Measurements from ENCODE around the gene DAD1.

Gene DAD1

GRCh38 chr14:22583994-22584393 lies 5.0 kb downstream of the DAD1 start:
- no peak for TF ChIP-seq FOXP2 (optimal IDR thresholded peaks at IDR 0.05; ENCODE audit: borderline replicate concordance, extremely low read depth, extremely low read length, insufficient read depth)
- TF ChIP-seq POLR2AphosphoS5 (IDR thresholded peaks at IDR 0.05; ENCODE audit: low read depth, low read length): no peak
- TF ChIP-seq, protein P1, sequence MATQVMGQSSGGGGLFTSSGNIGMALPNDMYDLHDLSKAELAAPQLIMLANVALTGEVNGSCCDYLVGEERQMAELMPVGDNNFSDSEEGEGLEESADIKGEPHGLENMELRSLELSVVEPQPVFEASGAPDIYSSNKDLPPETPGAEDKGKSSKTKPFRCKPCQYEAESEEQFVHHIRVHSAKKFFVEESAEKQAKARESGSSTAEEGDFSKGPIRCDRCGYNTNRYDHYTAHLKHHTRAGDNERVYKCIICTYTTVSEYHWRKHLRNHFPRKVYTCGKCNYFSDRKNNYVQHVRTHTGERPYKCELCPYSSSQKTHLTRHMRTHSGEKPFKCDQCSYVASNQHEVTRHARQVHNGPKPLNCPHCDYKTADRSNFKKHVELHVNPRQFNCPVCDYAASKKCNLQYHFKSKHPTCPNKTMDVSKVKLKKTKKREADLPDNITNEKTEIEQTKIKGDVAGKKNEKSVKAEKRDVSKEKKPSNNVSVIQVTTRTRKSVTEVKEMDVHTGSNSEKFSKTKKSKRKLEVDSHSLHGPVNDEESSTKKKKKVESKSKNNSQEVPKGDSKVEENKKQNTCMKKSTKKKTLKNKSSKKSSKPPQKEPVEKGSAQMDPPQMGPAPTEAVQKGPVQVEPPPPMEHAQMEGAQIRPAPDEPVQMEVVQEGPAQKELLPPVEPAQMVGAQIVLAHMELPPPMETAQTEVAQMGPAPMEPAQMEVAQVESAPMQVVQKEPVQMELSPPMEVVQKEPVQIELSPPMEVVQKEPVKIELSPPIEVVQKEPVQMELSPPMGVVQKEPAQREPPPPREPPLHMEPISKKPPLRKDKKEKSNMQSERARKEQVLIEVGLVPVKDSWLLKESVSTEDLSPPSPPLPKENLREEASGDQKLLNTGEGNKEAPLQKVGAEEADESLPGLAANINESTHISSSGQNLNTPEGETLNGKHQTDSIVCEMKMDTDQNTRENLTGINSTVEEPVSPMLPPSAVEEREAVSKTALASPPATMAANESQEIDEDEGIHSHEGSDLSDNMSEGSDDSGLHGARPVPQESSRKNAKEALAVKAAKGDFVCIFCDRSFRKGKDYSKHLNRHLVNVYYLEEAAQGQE (IDR thresholded peaks at IDR 0.05; ENCODE audit: insufficient read depth in 1 of 2, low read depth in 2 of 2, low read length in 2 of 2): no peak
- no peak for TF ChIP-seq SIN3A (IDR thresholded peaks at IDR 0.05; ENCODE audit: borderline replicate concordance, insufficient read depth, low read length)
- no peak for TF ChIP-seq TAF1 (IDR thresholded peaks at IDR 0.05; ENCODE audit: borderline replicate concordance, insufficient read depth, low read length)

- TF ChIP-seq POLR2AphosphoS5 (IDR thresholded peaks at IDR 0.05; ENCODE audit: low read depth, low read length): no peak
- no peak for TF ChIP-seq TAF1 (IDR thresholded peaks at IDR 0.05; ENCODE audit: borderline replicate concordance, insufficient read depth, low read length)
- TF ChIP-seq FOXP2 (optimal IDR thresholded peaks at IDR 0.05; ENCODE audit: borderline replicate concordance, extremely low read depth, extremely low read length, insufficient read depth): no peak
- TF ChIP-seq, protein P1 (IDR thresholded peaks at IDR 0.05; ENCODE audit: insufficient read depth in 1 of 2, low read depth in 2 of 2, low read length in 2 of 2): no peak
- TF ChIP-seq SIN3A (IDR thresholded peaks at IDR 0.05; ENCODE audit: borderline replicate concordance, insufficient read depth, low read length): no peak
Measured at GRCh38 chr14:22580625-22581024, 8.4 kb downstream of the DAD1 start.

DNA sequence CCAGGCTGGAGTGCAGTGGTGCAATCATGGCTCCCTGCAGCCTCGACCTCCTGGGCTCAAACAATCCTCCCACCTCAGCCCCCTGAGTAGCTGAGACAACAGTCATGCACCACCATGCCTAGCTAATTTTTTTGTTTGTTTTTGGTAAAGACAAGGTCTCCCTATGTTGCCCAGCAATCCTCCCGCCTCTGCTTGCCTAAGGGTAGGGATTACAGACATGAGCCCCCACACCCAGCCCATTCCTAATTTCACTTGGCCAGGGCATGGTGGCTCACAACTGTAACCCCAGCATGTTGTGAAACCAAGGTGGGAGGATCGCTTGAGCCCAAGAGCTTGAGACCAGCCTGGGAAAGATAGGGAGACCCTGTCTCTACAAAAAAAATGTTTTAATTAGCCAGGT lies 9.1 kb downstream of the DAD1 start:
- TF ChIP-seq SIN3A (IDR thresholded peaks at IDR 0.05; ENCODE audit: borderline replicate concordance, insufficient read depth, low read length): no peak
- TF ChIP-seq, protein P1 (IDR thresholded peaks at IDR 0.05; ENCODE audit: insufficient read depth in 1 of 2, low read depth in 2 of 2, low read length in 2 of 2): no peak
- TF ChIP-seq TAF1 (IDR thresholded peaks at IDR 0.05; ENCODE audit: borderline replicate concordance, insufficient read depth, low read length): no peak
- no peak for TF ChIP-seq FOXP2 (optimal IDR thresholded peaks at IDR 0.05; ENCODE audit: borderline replicate concordance, extremely low read depth, extremely low read length, insufficient read depth)

DNA sequence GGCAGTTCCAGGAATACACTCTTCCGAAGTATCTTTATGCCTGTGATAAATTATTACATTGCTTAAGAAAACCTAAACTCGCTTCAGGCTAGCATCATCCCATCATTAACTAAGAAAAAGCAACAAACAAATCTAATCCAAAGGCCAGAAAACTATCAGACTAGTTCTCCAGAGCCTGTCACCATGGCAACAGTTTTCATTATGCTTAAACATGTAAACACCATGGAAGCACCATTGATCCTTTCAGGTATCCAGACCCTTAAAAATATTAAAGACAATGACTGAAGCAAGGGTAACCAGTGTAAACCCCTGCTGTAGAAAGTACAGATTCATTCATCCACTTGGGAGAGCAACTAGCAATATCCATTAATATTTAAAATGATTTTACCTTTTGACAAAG lies 9.8 kb downstream of the DAD1 start:
- TF ChIP-seq FOXP2 (optimal IDR thresholded peaks at IDR 0.05; ENCODE audit: borderline replicate concordance, extremely low read depth, extremely low read length, insufficient read depth) (no peak), SIN3A (IDR thresholded peaks at IDR 0.05; ENCODE audit: borderline replicate concordance, insufficient read depth, low read length) (no peak), POLR2AphosphoS5 (IDR thresholded peaks at IDR 0.05; ENCODE audit: low read depth, low read length) (no peak), TAF1 (IDR thresholded peaks at IDR 0.05; ENCODE audit: borderline replicate concordance, insufficient read depth, low read length) (no peak)
- TF ChIP-seq, protein P1 (IDR thresholded peaks at IDR 0.05; ENCODE audit: insufficient read depth in 1 of 2, low read depth in 2 of 2, low read length in 2 of 2): no peak

DNA sequence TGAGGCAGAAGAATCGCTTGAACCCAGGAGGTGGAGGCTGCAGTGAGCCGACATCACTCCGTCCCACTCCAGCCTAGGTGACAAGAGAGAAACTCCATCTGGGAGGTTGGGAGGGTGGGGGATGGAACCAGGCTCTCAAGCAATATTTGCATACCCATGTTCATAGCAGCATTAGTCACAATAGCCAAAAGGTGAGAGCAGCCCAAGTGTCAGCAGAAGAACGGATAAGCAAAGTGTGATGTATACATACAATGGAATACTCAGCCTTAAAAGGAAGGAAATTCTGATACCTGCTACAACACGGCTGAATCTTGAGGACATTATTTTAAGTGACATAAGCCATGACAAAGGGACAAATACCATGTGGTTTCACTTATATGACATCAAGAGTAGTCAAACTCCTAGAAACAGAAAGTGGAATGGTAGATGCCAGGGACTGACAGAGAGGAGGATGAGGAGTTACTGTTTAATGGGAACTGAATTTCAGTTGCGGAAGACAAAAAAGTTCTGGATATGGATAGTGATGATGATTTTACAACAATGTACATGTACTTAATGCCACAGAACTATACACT lies 11.6 kb downstream of the DAD1 start:
- TF ChIP-seq SIN3A (IDR thresholded peaks at IDR 0.05; ENCODE audit: borderline replicate concordance, insufficient read depth, low read length) (no peak), FOXP2 (optimal IDR thresholded peaks at IDR 0.05; ENCODE audit: borderline replicate concordance, extremely low read depth, extremely low read length, insufficient read depth) (no peak), TAF1 (IDR thresholded peaks at IDR 0.05; ENCODE audit: borderline replicate concordance, insufficient read depth, low read length) (no peak), POLR2AphosphoS5 (IDR thresholded peaks at IDR 0.05; ENCODE audit: low read depth, low read length) (no peak)
- TF ChIP-seq, protein P1 (IDR thresholded peaks at IDR 0.05; ENCODE audit: insufficient read depth in 1 of 2, low read depth in 2 of 2, low read length in 2 of 2): no peak

Data from PFSK-1 (cell line).